Measurements from ENCODE around the gene S100B. TPM values are rescaled to one million over a fixed set of nuclear protein-coding genes. Genes with fewer than 3 reads are reported as not detected.

S100B gene
- total and polyA plus RNA-seq, 2 of the 13 experiments (the other 11 are each of a cell fraction or from before 2014, with no cell fraction given): not detected

DNA sequence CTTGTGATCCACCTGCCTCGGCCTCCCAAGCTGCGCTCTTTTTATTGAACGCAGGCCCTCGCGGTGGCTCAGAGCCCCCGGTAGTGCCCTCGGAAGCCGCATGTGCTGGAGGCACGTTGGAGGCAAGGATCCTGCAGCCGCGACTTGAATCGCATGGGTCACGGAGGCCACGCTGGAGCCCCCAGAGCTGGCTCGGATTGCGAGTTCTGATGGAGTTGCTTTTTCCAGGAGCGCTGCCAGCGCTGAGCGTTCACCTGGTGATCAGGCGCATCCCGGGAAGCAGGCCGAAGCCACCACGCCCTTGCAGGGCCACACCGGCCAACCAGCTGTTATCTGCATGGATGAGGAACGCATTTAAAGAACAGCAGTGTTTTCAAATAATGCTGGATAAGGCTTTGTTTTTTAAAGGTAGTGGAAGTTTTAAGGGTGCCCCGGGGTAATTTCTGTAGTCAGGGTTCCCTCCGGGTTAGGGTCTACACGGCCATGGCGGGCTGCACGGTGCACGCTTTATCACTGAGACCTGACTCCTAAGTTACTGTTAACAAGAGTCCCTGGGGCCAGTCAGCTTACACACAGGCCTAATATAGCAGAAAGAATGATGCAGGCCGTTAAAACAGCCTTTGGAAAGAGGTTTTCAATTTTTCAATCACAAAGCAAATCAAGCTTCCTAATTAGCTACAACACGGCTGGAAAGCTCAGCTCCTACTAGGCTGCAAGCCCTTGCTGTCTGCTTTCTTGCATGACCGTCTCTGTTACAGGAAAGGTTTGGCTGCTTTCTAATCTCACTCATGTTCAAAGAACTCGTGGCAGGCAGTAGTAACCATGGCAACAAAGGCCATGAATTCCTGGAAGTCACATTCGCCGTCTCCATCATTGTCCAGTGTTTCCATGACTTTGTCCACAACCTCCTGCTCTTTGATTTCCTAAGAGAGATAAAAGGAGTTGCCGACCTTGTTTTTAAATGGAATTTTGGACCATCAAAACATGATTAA lies 6.0 kb downstream of the S100B start (continued):
- TF ChIP-seq GABPA (IDR thresholded peaks at IDR 0.05; ENCODE audit: low read depth, low read length): no peak
- no peak for TF ChIP-seq GABPA (CRISPR knock-in tag; IDR thresholded peaks at IDR 0.05; ENCODE audit: low read depth)
- no peak for TF ChIP-seq ARNT (IDR thresholded peaks at IDR 0.05)
- TF ChIP-seq, protein P1, sequence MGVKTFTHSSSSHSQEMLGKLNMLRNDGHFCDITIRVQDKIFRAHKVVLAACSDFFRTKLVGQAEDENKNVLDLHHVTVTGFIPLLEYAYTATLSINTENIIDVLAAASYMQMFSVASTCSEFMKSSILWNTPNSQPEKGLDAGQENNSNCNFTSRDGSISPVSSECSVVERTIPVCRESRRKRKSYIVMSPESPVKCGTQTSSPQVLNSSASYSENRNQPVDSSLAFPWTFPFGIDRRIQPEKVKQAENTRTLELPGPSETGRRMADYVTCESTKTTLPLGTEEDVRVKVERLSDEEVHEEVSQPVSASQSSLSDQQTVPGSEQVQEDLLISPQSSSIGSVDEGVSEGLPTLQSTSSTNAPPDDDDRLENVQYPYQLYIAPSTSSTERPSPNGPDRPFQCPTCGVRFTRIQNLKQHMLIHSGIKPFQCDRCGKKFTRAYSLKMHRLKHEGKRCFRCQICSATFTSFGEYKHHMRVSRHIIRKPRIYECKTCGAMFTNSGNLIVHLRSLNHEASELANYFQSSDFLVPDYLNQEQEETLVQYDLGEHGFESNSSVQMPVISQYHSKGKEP (CRISPR knock-in tag; IDR thresholded peaks at IDR 0.05): no peak
- TF ChIP-seq SOX13 (IDR thresholded peaks at IDR 0.05): no peak
- peak in 1 of 2 experiments; percentile 75; a peak in 2 of 4 replicates for TF ChIP-seq SOX13 (CRISPR knock-in tag; conservative IDR thresholded peaks at IDR 0.05 in 1 of 2, IDR thresholded peaks at IDR 0.05 in 1 of 2)
- TF ChIP-seq BHLHE40 (IDR thresholded peaks at IDR 0.05; ENCODE audit: low read length): no peak
- TF ChIP-seq, protein P2, sequence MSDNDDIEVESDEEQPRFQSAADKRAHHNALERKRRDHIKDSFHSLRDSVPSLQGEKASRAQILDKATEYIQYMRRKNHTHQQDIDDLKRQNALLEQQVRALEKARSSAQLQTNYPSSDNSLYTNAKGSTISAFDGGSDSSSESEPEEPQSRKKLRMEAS (IDR thresholded peaks at IDR 0.05): peak; percentile 56; the same call in 1 of the 2 replicates
- peak; percentile 63; the same call in 1 of the 2 replicates for TF ChIP-seq FOXK1 (CRISPR knock-in tag; IDR thresholded peaks at IDR 0.05; ENCODE audit: borderline replicate concordance, low read depth)
- TF ChIP-seq STAT5B (CRISPR knock-in tag; IDR thresholded peaks at IDR 0.05): no peak
- TF ChIP-seq, protein P3, sequence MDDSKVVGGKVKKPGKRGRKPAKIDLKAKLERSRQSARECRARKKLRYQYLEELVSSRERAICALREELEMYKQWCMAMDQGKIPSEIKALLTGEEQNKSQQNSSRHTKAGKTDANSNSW (CRISPR knock-in tag; IDR thresholded peaks at IDR 0.05; ENCODE audit: borderline replicate concordance): no peak
- no peak; the same call in 1 of the 2 replicates for TF ChIP-seq RXRA (CRISPR knock-in tag; IDR thresholded peaks at IDR 0.05)
- TF ChIP-seq SCMH1 (CRISPR knock-in tag; IDR thresholded peaks at IDR 0.05; ENCODE audit: borderline replicate concordance): no peak
- no peak for TF ChIP-seq ONECUT2 (CRISPR knock-in tag; IDR thresholded peaks at IDR 0.05)
- TF ChIP-seq MIER2 (CRISPR knock-in tag; IDR thresholded peaks at IDR 0.05): 0 out of 2 replicates have a peak, but pooled peaks have one; percentile 13
- TF ChIP-seq IRX3 (CRISPR knock-in tag; IDR thresholded peaks at IDR 0.05; ENCODE audit: borderline replicate concordance, low read depth): no peak
- TF ChIP-seq, protein P4, sequence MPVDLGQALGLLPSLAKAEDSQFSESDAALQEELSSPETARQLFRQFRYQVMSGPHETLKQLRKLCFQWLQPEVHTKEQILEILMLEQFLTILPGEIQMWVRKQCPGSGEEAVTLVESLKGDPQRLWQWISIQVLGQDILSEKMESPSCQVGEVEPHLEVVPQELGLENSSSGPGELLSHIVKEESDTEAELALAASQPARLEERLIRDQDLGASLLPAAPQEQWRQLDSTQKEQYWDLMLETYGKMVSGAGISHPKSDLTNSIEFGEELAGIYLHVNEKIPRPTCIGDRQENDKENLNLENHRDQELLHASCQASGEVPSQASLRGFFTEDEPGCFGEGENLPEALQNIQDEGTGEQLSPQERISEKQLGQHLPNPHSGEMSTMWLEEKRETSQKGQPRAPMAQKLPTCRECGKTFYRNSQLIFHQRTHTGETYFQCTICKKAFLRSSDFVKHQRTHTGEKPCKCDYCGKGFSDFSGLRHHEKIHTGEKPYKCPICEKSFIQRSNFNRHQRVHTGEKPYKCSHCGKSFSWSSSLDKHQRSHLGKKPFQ (CRISPR knock-in tag; IDR thresholded peaks at IDR 0.05; ENCODE audit: insufficient replicate concordance): no peak
- TF ChIP-seq SYNCRIP (IDR thresholded peaks at IDR 0.05; ENCODE audit: insufficient read depth, low read depth, low read length): no peak
- no peak for TF ChIP-seq JUN (CRISPR knock-in tag; IDR thresholded peaks at IDR 0.05)
- TF ChIP-seq ZNF460 (CRISPR knock-in tag; IDR thresholded peaks at IDR 0.05; ENCODE audit: borderline replicate concordance): no peak
- peak; percentile 56 for TF ChIP-seq FOSL2 (CRISPR knock-in tag; IDR thresholded peaks at IDR 0.05)
- no peak for TF ChIP-seq ZNF737 (CRISPR knock-in tag; IDR thresholded peaks at IDR 0.05; ENCODE audit: borderline replicate concordance)
- TF ChIP-seq, protein P5, sequence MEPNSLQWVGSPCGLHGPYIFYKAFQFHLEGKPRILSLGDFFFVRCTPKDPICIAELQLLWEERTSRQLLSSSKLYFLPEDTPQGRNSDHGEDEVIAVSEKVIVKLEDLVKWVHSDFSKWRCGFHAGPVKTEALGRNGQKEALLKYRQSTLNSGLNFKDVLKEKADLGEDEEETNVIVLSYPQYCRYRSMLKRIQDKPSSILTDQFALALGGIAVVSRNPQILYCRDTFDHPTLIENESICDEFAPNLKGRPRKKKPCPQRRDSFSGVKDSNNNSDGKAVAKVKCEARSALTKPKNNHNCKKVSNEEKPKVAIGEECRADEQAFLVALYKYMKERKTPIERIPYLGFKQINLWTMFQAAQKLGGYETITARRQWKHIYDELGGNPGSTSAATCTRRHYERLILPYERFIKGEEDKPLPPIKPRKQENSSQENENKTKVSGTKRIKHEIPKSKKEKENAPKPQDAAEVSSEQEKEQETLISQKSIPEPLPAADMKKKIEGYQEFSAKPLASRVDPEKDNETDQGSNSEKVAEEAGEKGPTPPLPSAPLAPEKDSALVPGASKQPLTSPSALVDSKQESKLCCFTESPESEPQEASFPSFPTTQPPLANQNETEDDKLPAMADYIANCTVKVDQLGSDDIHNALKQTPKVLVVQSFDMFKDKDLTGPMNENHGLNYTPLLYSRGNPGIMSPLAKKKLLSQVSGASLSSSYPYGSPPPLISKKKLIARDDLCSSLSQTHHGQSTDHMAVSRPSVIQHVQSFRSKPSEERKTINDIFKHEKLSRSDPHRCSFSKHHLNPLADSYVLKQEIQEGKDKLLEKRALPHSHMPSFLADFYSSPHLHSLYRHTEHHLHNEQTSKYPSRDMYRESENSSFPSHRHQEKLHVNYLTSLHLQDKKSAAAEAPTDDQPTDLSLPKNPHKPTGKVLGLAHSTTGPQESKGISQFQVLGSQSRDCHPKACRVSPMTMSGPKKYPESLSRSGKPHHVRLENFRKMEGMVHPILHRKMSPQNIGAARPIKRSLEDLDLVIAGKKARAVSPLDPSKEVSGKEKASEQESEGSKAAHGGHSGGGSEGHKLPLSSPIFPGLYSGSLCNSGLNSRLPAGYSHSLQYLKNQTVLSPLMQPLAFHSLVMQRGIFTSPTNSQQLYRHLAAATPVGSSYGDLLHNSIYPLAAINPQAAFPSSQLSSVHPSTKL (CRISPR knock-in tag; IDR thresholded peaks at IDR 0.05): peak; percentile 77

All from HepG2 (cell line).